GM18502 (cell line): ENCODE data around the gene RAB22A.

Experiments used
- ATAC-seq: cut with Tn5 transposase; IDR thresholded peaks from one replicate; pipeline ENCODE4 v1.9.1; 2021; ENCODE audit warnings: mild to moderate bottlenecking; ENCODE audit not compliant: unreplicated experiment, poor library complexity

Gene RAB22A

DNA sequence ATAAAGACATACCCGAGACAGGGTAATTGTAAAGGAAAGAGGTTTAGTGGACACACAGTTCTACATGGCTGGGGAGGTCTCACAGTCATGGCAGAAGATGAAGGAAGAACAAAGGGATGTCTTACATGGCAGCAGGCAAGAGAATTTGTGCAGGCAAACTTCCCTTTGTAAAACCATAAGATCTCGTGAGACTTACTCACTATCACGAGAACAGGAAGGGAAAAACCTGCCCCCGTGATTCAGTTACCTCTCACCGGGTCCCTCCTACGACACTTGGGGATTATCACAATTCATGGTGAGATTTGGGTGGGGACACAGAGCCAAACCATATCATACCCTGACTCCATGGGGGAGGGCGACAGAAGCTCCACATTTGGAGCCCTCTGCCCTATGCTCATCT, 72.1 kb downstream of the RAB22A start:
- no peak for ATAC-seq

- no peak for ATAC-seq
These were observed 72.6 kb downstream of the RAB22A start for GRCh38 chr20:58382096-58382495.

GRCh38 chr20:58384821-58385220, 75.3 kb downstream of the RAB22A start:
- ATAC-seq = no peak

GRCh38 chr20:58388028-58388601, 78.6 kb downstream of the RAB22A start:
- ATAC-seq = no peak

- ATAC-seq = peak; percentile 96
These were observed 79.4 kb downstream of the RAB22A start, which contains the start of gene VAPB for GRCh38 chr20:58388882-58389323. TSS of gene VAPB (plus strand) at chr20:58389229. CDS start at chr20:58389460, 231 bp downstream.

DNA sequence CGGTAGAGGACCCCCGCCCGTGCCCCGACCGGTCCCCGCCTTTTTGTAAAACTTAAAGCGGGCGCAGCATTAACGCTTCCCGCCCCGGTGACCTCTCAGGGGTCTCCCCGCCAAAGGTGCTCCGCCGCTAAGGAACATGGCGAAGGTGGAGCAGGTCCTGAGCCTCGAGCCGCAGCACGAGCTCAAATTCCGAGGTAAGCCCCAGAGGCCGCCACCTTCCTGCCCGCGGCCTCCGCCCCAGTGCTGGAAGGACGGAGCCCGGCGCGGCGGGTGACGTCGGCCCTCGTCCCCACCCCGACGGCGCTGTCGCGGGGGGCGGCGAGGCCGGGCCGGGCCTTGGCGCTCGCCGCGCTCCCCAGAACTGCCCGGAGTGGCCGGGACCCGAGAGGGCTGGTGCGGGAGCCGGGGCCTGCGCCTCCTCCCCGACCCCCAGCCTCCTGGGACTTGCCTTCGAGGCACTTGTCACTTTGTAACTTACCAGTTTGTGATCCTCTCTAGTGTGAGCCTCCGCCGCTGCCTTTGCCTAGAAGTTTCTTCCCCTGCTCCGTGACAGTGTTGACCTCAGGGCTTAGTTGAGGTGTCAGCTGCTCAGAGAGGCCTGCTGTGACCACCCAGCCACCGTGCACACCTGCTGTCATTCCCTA, 79.9 kb downstream of the RAB22A start:
- ATAC-seq = peak; percentile 34

GRCh38 chr20:58389968-58390658, 80.6 kb downstream of the RAB22A start:
- ATAC-seq = no peak

- no peak for ATAC-seq
These were observed 81.1 kb downstream of the RAB22A start for GRCh38 chr20:58390659-58391035.

DNA sequence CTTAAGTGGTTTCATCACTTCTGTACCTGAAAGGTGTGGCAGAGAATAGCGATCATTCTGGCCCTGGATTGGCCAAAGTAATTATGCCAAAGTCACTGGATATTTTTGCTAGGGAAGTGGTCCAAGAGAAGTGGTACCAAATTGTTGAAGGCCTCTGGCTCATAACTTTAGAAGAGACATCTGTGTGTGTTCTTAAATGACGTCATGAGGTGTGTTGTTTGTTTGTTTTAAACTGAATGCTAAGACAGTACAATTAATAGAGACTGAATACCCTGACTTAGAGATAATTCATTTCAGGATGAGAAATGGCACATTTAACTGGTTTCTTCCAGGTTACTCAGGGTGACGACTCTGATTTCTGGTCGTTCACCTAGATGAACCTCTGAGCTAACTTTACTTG, 82.8 kb downstream of the RAB22A start:
- no peak for ATAC-seq

DNA sequence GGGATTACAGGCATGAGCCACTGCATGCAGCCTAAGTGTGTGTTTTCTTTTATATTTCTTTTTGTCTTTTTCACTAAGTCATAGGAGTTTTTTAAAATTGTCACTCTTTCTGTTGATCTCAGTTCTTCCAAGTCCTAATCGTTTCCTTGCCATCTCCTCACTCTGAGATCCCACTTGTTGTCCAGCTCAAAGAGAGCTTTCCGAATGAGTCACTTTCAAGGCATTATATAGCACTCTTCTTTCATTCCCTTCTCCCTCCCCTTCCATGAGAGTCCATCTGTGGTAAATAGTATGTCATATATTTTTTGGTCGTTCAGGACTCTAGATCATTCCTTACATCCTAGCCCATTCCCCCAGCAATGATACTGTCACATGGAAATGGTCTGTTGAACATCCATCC, 83.8 kb downstream of the RAB22A start:
- no peak for ATAC-seq

DNA sequence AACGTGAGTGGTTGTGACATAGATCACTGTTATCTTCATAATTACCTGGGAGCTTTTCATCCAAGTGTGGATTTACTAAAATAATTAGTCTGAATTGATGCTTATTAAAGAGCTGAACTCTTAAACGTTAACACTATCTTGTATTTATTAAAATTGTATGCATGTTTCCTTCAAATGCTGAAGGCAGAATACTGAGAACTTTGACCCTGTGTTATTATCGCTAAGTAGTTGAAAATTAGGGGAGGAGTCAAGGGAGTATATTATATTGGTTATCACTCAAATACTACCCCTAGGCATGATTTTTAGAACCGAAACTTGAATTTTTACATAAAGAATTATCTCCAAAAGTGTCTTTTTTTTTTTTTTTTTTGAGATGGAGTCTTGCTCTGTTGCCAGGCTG, 85.3 kb downstream of the RAB22A start:
- no peak for ATAC-seq

DNA sequence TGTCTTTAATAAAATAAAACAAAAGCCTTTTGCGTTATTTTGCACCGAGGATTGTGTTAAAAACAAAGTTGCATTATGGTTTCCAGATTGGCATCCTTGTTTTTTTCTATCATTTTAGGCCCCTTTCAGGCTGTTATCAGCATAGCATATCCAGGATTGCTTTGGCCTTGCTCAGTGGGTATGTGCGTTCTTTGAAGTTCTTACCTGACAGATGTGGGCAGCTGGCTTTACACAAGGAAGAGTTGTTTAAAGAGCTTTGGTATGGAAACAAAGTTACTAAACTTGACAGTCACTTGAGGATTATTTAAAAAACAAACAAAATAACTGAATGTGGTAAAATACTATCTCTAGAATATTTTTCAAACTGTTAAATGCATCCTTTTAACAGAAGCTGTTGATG, 86.1 kb downstream of the RAB22A start:
- no peak for ATAC-seq

DNA sequence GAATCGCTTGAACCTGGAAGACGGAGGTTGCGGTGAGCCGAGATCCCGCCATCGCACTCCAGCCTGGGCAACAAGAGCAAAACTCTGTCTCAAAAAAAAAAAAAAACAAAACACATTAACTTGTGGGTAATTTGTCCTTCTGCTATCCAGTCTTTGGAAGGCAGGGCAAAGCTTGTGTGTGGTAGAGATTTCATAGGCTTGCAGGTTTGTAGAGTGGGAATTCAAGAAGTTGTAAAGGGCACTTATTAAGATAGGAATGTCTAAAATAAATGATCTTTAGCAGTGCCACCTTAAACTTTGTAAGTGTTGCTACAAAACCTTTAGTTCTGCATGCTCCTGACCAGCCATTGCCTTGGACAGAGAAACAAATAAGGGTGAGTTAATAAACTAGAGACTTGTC, 87.9 kb downstream of the RAB22A start:
- ATAC-seq = no peak

GRCh38 chr20:58398254-58398653, 88.7 kb downstream of the RAB22A start:
- no peak for ATAC-seq

- no peak for ATAC-seq
These were observed 90.4 kb downstream of the RAB22A start for GRCh38 chr20:58399926-58400325.

GRCh38 chr20:58401162-58401561, 91.6 kb downstream of the RAB22A start:
- ATAC-seq = no peak

DNA sequence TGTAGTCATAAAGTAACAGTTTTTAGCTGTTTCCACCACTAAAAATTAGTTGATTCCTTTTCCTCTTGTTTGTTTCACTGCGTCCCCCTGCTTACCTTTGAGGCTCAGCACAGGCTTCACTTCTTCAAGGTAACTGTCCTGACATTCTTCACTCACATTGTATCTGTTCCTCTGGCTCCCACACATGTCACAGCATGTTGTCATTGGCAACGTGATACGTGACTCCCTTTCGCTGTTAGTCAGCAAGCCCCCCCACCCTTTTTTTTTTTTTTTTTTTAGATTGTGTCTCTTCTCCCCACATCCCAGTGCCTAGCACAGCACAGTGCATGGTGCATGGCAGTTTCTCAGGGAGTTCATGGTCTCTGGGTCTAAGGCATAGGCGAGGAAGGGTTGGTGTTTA, 92.8 kb downstream of the RAB22A start:
- ATAC-seq = no peak

- ATAC-seq = peak; percentile 56
These were observed 93.3 kb downstream of the RAB22A start for GRCh38 chr20:58402827-58403226.

DNA sequence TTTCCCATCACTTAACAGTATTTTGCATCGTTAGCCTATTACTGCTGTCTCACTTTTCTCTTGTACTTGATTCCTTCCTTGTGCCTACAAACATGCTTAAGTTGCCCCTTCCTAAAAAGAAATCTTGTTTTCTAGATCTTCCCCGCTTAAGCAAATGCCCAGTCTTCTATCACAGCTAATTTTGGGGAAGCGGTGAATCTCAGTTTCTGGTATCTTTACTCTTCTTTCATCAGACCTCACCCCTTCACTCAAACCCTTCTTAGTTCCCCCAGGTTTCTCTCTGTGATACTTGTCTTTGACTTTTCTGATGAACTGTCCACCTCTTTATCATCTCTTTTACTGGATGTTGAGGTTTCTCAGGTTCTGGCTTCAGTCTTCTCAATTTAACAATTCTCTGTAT, 93.8 kb downstream of the RAB22A start:
- ATAC-seq = peak; percentile 42

- no peak for ATAC-seq
These were observed 96.2 kb downstream of the RAB22A start for GRCh38 chr20:58405504-58406291.

GRCh38 chr20:58406422-58407001, 97.0 kb downstream of the RAB22A start:
- no peak for ATAC-seq
